Ovary (tissue), 3 donors: ENCODE results near the gene MNDA.

ENCODE experiments used
- CTCF ChIP-seq, 3 donors: fragments of 450-650 bp in 2 of 3; fragments of 200-600 bp in 1 of 3; IDR thresholded peaks; one replicate each; pipeline versions ENCODE4 v1.5.1 to v1.8.0; 2016 to 2022; ENCODE audit warnings: antibody characterized with exemption in 3 of 3, mild to moderate bottlenecking in 1 of 3
- POLR2A ChIP-seq: fragments of 450-650 bp; IDR thresholded peaks from one replicate; pipeline ENCODE4 v1.6.1; 2017; ENCODE audit warnings: antibody characterized with exemption, mild to moderate bottlenecking, moderate library complexity
- donor health status: DM: no; HTN: no; CAD: no.

- TF ChIP-seq CTCF (IDR thresholded peaks at IDR 0.05) = no peak
- TF ChIP-seq POLR2A = no peak
Measured at GRCh38 chr1:158898722-158899121, 67.6 kb downstream of the MNDA start.
